K562 (cell line): ENCODE measurements around the gene PGGHG. TPM values are rescaled to one million over a fixed set of nuclear protein-coding genes. Genes with fewer than 3 reads are reported as not detected.
A peak's percentile ranks its signal among the peaks of the same experiment; 100 is the strongest.

Source experiments
- CBX2 ChIP-seq: fragments of 200-600 bp; sonication (generic); IDR thresholded peaks from one replicate; pipeline ENCODE4 v1.6.1; 2012; ENCODE audit warnings: mild to moderate bottlenecking, low read length, inconsistent platforms; ENCODE audit not compliant: insufficient read depth, poor library complexity, severe bottlenecking
- CREBBP ChIP-seq: IDR thresholded peaks from one replicate; pipeline ENCODE4 v1.6.1; 2012; ENCODE audit warnings: low read depth, mild to moderate bottlenecking, control low read depth, inconsistent platforms, low read length
- ERF ChIP-seq: fragments of 450-650 bp; formaldehyde crosslinking; IDR thresholded peaks from 2 replicates; pipeline ENCODE4 v1.4.0; 2020; ENCODE audit warnings: mild to moderate bottlenecking, mixed read lengths
- FOXA1 ChIP-seq: fragments of 450-650 bp; IDR thresholded peaks from 2 replicates; pipeline ENCODE4 v1.6.1; 2016; ENCODE audit warnings: mild to moderate bottlenecking, borderline replicate concordance
- FOXK2 ChIP-seq, 2 experiments: fragments of 450-650 bp; IDR thresholded peaks in 1 of 2; conservative IDR thresholded peaks in 1 of 2; 2 replicates each; pipeline ENCODE4 v1.6.1; 2016; ENCODE audit warnings: low read depth in 2 of 2, mild to moderate bottlenecking in 1 of 2
- KDM2B ChIP-seq: fragments of 250-450 bp; sonication (Bioruptor Pico); IDR thresholded peaks from 2 replicates; pipeline ENCODE4 v1.8.0; 2021; ENCODE audit warnings: mild to moderate bottlenecking, moderate library complexity
- L3MBTL2 ChIP-seq: fragments of 450-650 bp; IDR thresholded peaks from 2 replicates; pipeline ENCODE4 v1.6.1; 2016; ENCODE audit warnings: mild to moderate bottlenecking, moderate library complexity
- MAFG ChIP-seq: fragments of 450-650 bp; conservative IDR thresholded peaks from 2 replicates; pipeline ENCODE4 v1.6.1; 2016; ENCODE audit warnings: missing genetic modification characterization, missing compliant biosample characterization
- MCM3 ChIP-seq: fragments of 450-650 bp; IDR thresholded peaks from 2 replicates; pipeline ENCODE4 v1.6.1; 2016
- NFRKB ChIP-seq: fragments of 450-650 bp; IDR thresholded peaks from 2 replicates; pipeline ENCODE4 v1.6.1; 2016; ENCODE audit warnings: low read depth
- PHTF2 ChIP-seq: fragments of 250-450 bp; sonication (Bioruptor Pico); IDR thresholded peaks from 2 replicates; pipeline ENCODE4 v1.5.0; 2021; ENCODE audit warnings: mild to moderate bottlenecking
- POLR2A ChIP-seq: fragments of 450-650 bp; conservative IDR thresholded peaks from 2 replicates; pipeline ENCODE4 v1.6.1; 2016
- SPI1 ChIP-seq: IDR thresholded peaks from 2 replicates; pipeline ENCODE4 v1.6.1; 2011; ENCODE audit warnings: low read depth, low read length, control low read depth, borderline replicate concordance
- SREBF1 ChIP-seq: fragments of 150-350 bp; IDR thresholded peaks from 2 replicates; pipeline ENCODE4 v1.6.1; 2014; ENCODE audit warnings: antibody characterized with exemption, low read depth, low read length, borderline replicate concordance
- TCF7 ChIP-seq: sonication (generic); IDR thresholded peaks from 2 replicates; pipeline ENCODE4 v1.6.1; 2016; ENCODE audit warnings: antibody characterized with exemption, borderline replicate concordance
- ZBTB17 ChIP-seq: fragments of 450-650 bp; formaldehyde crosslinking; IDR thresholded peaks from 2 replicates; pipeline ENCODE4 v1.4.0; 2020; ENCODE audit warnings: mild to moderate bottlenecking
- ZNF121 ChIP-seq: sonication (generic); formaldehyde crosslinking; conservative IDR thresholded peaks from 2 replicates; pipeline ENCODE4 v1.8.0; 2022; ENCODE audit warnings: missing genetic modification reagents
- ZNF140 ChIP-seq: fragments of 250-450 bp; sonication (Bioruptor Pico); IDR thresholded peaks from 2 replicates; pipeline ENCODE4 v1.8.0; 2021; ENCODE audit warnings: moderate library complexity, mild to moderate bottlenecking, inconsistent platforms
- ZNF174 ChIP-seq: fragments of 250-450 bp; sonication (Bioruptor Pico); IDR thresholded peaks from 2 replicates; pipeline ENCODE4 v1.4.0; 2020; ENCODE audit warnings: mild to moderate bottlenecking
- ZNF324 ChIP-seq: fragments of 250-450 bp; sonication (Bioruptor Pico); IDR thresholded peaks from 2 replicates; pipeline ENCODE4 v1.4.0; 2020; ENCODE audit warnings: mild to moderate bottlenecking
- polyA plus RNA-seq, 8 experiments: library from polyadenylated mRNA; depleted of rRNA in 4 of 8; stranded (reverse) in 5 of 8; unstranded in 3 of 8; fragments of >200 nt; fragmentation: Nextera tagmentation in 2 of 8; fragmentation: Illumina TruSeq in 1 of 8; extraction: Ambion mirVana in 2 of 8; extraction: Trizol in 1 of 8; gene quantifications; 2 replicates each; pipeline versions ENCODE4 v1.2.1 to v1.2.3, GENCODE V29; 2011 to 2014; ENCODE audit warnings: inconsistent platforms in 1 of 8, missing spikeins in 1 of 8
- total RNA-seq, 7 experiments: library from RNA; depleted of rRNA in 6 of 7; stranded (reverse); fragments of >200 nt in 6 of 7; fragmentation: Illumina TruSeq in 2 of 7; extraction: Trizol in 2 of 7; gene quantifications; 2 replicates each; pipeline versions ENCODE4 v1.2.1 to v1.2.3, GENCODE V29; 2011 to 2021; ENCODE audit warnings: low replicate concordance in 1 of 7
- TF ChIP-seq, protein P1 (sequence below): sonication (generic); formaldehyde crosslinking; IDR thresholded peaks from 2 replicates; pipeline ENCODE4 v1.8.0; 2022; ENCODE audit warnings: mild to moderate bottlenecking, missing genetic modification reagents
- TF ChIP-seq, protein P2 (sequence below): sonication (generic); formaldehyde crosslinking; IDR thresholded peaks from 2 replicates; pipeline ENCODE4 v1.8.0; 2022; ENCODE audit warnings: mild to moderate bottlenecking, low read depth, missing genetic modification reagents
- TF ChIP-seq, protein P3 (sequence below): fragments of 250-450 bp; sonication (Bioruptor Pico); IDR thresholded peaks from 2 replicates; pipeline ENCODE4 v1.4.0; 2020; ENCODE audit warnings: mild to moderate bottlenecking, moderate library complexity

PGGHG gene
- total and polyA plus RNA-seq, 9 of the 15 experiments (the other 6 are each of a cell fraction or from before 2014, with no cell fraction given) = 0.38 to 85.1 (median 18.1) TPM

DNA sequence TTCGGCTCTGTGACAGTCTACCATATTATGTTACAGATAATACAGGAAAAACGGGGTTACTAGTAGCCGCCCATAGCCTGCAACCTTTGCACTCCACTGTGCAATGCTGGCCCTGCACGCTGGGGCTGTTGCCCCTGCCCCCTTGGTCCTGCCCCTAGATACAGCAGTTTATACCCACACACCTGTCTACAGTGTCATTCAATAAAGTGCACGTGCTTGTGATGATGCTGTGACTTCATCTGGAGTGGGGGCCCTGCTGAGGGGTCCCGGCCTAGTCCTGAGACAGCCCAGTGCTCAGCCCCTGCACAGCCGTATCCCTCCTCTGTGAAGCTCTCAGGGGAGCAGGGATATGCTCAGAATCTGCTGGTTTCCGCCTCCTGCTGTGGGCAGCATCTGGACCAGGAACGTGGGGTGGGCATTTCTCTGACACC, 26.1 kb downstream of the PGGHG start (continued):
- TF ChIP-seq, protein P1, sequence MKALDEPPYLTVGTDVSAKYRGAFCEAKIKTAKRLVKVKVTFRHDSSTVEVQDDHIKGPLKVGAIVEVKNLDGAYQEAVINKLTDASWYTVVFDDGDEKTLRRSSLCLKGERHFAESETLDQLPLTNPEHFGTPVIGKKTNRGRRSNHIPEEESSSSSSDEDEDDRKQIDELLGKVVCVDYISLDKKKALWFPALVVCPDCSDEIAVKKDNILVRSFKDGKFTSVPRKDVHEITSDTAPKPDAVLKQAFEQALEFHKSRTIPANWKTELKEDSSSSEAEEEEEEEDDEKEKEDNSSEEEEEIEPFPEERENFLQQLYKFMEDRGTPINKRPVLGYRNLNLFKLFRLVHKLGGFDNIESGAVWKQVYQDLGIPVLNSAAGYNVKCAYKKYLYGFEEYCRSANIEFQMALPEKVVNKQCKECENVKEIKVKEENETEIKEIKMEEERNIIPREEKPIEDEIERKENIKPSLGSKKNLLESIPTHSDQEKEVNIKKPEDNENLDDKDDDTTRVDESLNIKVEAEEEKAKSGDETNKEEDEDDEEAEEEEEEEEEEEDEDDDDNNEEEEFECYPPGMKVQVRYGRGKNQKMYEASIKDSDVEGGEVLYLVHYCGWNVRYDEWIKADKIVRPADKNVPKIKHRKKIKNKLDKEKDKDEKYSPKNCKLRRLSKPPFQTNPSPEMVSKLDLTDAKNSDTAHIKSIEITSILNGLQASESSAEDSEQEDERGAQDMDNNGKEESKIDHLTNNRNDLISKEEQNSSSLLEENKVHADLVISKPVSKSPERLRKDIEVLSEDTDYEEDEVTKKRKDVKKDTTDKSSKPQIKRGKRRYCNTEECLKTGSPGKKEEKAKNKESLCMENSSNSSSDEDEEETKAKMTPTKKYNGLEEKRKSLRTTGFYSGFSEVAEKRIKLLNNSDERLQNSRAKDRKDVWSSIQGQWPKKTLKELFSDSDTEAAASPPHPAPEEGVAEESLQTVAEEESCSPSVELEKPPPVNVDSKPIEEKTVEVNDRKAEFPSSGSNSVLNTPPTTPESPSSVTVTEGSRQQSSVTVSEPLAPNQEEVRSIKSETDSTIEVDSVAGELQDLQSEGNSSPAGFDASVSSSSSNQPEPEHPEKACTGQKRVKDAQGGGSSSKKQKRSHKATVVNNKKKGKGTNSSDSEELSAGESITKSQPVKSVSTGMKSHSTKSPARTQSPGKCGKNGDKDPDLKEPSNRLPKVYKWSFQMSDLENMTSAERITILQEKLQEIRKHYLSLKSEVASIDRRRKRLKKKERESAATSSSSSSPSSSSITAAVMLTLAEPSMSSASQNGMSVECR (CRISPR knock-in tag) = 0 out of 2 replicates have a peak, but pooled peaks have one; percentile 39
- TF ChIP-seq CBX2 = no peak
- no peak for TF ChIP-seq L3MBTL2
- TF ChIP-seq ZNF174 = no peak
- TF ChIP-seq SREBF1 = no peak
- peak; percentile 46; the same call in 1 of the 2 replicates for TF ChIP-seq POLR2A
- TF ChIP-seq, protein P2, sequence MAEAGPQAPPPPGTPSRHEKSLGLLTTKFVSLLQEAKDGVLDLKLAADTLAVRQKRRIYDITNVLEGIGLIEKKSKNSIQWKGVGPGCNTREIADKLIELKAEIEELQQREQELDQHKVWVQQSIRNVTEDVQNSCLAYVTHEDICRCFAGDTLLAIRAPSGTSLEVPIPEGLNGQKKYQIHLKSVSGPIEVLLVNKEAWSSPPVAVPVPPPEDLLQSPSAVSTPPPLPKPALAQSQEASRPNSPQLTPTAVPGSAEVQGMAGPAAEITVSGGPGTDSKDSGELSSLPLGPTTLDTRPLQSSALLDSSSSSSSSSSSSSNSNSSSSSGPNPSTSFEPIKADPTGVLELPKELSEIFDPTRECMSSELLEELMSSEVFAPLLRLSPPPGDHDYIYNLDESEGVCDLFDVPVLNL (CRISPR knock-in tag) = no peak
- TF ChIP-seq ERF (CRISPR knock-in tag) = peak; percentile 28; the same call in 1 of the 2 replicates
- TF ChIP-seq TCF7 = no peak
- TF ChIP-seq NFRKB = no peak
- TF ChIP-seq PHTF2 (CRISPR knock-in tag) = no peak
- TF ChIP-seq ZNF121 (CRISPR knock-in tag) = no peak
- TF ChIP-seq ZNF140 (CRISPR knock-in tag) = no peak
- TF ChIP-seq, protein P3, sequence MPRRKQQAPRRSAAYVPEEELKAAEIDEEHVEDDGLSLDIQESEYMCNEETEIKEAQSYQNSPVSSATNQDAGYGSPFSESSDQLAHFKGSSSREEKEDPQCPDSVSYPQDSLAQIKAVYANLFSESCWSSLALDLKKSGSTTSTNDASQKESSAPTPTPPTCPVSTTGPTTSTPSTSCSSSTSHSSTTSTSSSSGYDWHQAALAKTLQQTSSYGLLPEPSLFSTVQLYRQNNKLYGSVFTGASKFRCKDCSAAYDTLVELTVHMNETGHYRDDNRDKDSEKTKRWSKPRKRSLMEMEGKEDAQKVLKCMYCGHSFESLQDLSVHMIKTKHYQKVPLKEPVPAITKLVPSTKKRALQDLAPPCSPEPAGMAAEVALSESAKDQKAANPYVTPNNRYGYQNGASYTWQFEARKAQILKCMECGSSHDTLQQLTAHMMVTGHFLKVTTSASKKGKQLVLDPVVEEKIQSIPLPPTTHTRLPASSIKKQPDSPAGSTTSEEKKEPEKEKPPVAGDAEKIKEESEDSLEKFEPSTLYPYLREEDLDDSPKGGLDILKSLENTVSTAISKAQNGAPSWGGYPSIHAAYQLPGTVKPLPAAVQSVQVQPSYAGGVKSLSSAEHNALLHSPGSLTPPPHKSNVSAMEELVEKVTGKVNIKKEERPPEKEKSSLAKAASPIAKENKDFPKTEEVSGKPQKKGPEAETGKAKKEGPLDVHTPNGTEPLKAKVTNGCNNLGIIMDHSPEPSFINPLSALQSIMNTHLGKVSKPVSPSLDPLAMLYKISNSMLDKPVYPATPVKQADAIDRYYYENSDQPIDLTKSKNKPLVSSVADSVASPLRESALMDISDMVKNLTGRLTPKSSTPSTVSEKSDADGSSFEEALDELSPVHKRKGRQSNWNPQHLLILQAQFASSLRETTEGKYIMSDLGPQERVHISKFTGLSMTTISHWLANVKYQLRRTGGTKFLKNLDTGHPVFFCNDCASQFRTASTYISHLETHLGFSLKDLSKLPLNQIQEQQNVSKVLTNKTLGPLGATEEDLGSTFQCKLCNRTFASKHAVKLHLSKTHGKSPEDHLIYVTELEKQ (CRISPR knock-in tag) = no peak
- no peak for TF ChIP-seq MAFG (tag)
- TF ChIP-seq FOXK2 (conservative IDR thresholded peaks at IDR 0.05 in 1 of 2, IDR thresholded peaks at IDR 0.05 in 1 of 2; ENCODE audit: low read depth in 2 of 2) = no peak
- no peak for TF ChIP-seq SPI1
- TF ChIP-seq KDM2B (CRISPR knock-in tag) = no peak
- no peak for TF ChIP-seq ZNF324
- no peak for TF ChIP-seq ZBTB17 (CRISPR knock-in tag)
- no peak for TF ChIP-seq MCM3
- TF ChIP-seq CREBBP = no peak
- TF ChIP-seq FOXA1 = no peak
